Stimulated activated CD4-positive, alpha-beta T cell treated with anti-CD3 and anti-CD28 coated beads, Interleukin-15, amount 100 ng/mL, for 24 hours (primary cell): ENCODE results near the gene BARHL1.
"Not testable (repeated sequence)": the region's sequence is repeated elsewhere in the genome, so short reads cannot be mapped to it uniquely, and the experiment has no call there.

Experiments used
- DNase-seq: peaks from one replicate; pipeline ENCODE4 v3.0.0-alpha.2; 2020

BARHL1 gene

GRCh38 chr9:132557159-132557558 is 25.2 kb upstream of the BARHL1 start:
- no peak for DNase-seq

- DNase-seq, result no peak
Observed at GRCh38 chr9:132559711-132560110, 22.7 kb upstream of the BARHL1 start.

GRCh38 chr9:132560616-132561202 is 21.7 kb upstream of the BARHL1 start:
- no peak for DNase-seq

- no peak for DNase-seq
Observed at GRCh38 chr9:132562306-132562573, 20.2 kb upstream of the BARHL1 start.

- no peak for DNase-seq
Observed at GRCh38 chr9:132564526-132564925, 17.9 kb upstream of the BARHL1 start.

- DNase-seq, result not testable (repeated sequence)
Observed at GRCh38 chr9:132568787-132569186, 13.6 kb upstream of the BARHL1 start.

GRCh38 chr9:132571806-132572600 is 10.4 kb upstream of the BARHL1 start:
- no peak for DNase-seq

GRCh38 chr9:132572921-132573320 is 9.5 kb upstream of the BARHL1 start:
- no peak for DNase-seq

GRCh38 chr9:132575005-132575609 is 7.3 kb upstream of the BARHL1 start:
- DNase-seq, result peak; percentile 70

GRCh38 chr9:132575811-132576210 is 6.6 kb upstream of the BARHL1 start:
- DNase-seq, result no peak

GRCh38 chr9:132577119-132577518 is 5.3 kb upstream of the BARHL1 start:
- no peak for DNase-seq

- no peak for DNase-seq
Observed at GRCh38 chr9:132578367-132578932, 4.0 kb upstream of the BARHL1 start.

GRCh38 chr9:132579427-132579798 is 3.0 kb upstream of the BARHL1 start:
- no peak for DNase-seq

GRCh38 chr9:132582786-132583583 is 579 bp downstream of the BARHL1 start:
- no peak for DNase-seq

GRCh38 chr9:132583584-132584304 is 1.3 kb downstream of the BARHL1 start:
- no peak for DNase-seq

GRCh38 chr9:132584601-132585560 is 2.5 kb downstream of the BARHL1 start:
- DNase-seq, result no peak

- no peak for DNase-seq
Observed at GRCh38 chr9:132585954-132586829, 3.8 kb downstream of the BARHL1 start.

- DNase-seq, result no peak
Observed at GRCh38 chr9:132586830-132587591, 4.6 kb downstream of the BARHL1 start.

GRCh38 chr9:132587592-132587955 is 5.2 kb downstream of the BARHL1 start:
- no peak for DNase-seq

- DNase-seq, result no peak
Observed at GRCh38 chr9:132588098-132588497, 5.7 kb downstream of the BARHL1 start.
